SIG-M5 (cell line): ENCODE data around the gene GSTA2.
"Not testable (repeated sequence)": the region's sequence is repeated elsewhere in the genome, so short reads cannot be mapped to it uniquely, and the experiment has no call there.

Experiments
- DNase-seq: peaks from one replicate; lab custom pipeline; 2025; lab: John Stamatoyannopoulos, UW

GSTA2 gene

GRCh38 chr6:52763322-52763916 is at the start of gene GSTA2:
Gene GSTA2 (minus strand): TSS chr6:52763475. CDS start chr6:52757947, 5,528 bp downstream.
- not testable (repeated sequence) for DNase-seq

GRCh38 chr6:52809777-52810176 is 46.5 kb upstream of the GSTA2 start:
- not testable (repeated sequence) for DNase-seq

DNA sequence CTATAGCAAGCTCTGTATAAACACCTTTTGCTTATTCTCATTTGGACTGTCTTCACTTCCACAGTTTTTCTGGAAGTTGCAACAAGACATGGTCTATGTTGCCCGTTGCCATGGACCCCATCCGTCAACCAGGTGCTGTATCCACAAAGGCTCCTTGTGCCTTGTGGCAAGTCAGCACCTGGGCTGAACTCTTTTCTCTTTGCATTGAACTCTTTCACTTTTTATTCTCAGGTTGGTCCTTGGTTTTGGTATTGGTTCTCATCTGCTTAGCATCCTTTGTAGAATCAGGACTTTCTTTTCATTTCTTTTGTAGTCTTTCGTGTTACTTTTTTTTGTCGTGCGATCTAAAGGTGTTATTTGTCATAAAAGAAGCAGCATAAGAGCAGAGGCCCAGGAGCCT is 45.4 kb upstream of the GSTA2 start:
- DNase-seq = no peak

GRCh38 chr6:52803668-52804255 is 40.5 kb upstream of the GSTA2 start, which contains the start of gene GSTA1:
Gene GSTA1 (minus strand): TSS chr6:52803816. CDS start chr6:52799267, 4,549 bp downstream.
- DNase-seq = not testable (repeated sequence)

DNA sequence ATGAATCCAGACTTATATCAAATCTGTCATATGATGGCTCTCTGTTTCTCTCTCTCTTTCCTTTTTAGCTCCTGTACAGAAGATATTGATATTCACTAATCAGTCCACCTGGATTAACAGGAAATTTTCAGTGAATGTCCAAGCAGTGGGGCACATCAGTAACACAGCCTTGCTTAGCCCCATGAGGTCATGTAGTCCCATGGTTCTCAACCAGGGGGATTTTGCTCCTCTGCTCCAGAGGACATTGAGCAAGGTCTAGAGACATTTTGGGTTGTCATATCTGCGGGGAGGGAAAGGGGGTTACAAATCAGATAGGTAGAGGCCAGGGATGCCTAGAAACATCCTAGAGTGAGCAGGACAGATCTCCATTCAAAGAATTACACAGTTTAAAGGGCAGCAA is 39.5 kb upstream of the GSTA2 start:
- DNase-seq = no peak

- DNase-seq = no peak
These were observed 38.0 kb upstream of the GSTA2 start for GRCh38 chr6:52801188-52801841.

GRCh38 chr6:52799272-52799671 is 36.0 kb upstream of the GSTA2 start:
- DNase-seq = not testable (repeated sequence)

GRCh38 chr6:52794366-52794765 is 31.1 kb upstream of the GSTA2 start:
- DNase-seq = not testable (repeated sequence)

- no peak for DNase-seq
These were observed 27.6 kb upstream of the GSTA2 start for GRCh38 chr6:52790861-52791260.

DNA sequence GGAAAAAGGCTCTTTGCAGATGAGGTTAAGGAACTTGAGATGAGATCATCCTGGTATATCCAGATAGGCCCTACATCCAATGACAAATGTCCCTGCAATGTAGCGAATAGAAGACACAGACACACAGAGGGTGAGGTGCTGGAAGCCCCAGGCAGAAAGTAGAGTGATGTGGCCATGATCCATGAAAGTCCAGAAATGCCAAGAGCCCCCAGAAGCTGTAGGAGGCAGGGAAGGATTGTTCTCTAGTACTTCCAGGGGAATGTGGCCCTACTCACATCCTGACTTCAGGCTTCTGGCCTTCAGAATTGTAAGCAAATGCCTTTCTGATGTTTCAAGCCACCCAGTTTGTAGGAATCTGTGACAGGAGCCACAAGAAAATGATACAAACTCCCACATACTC is 26.4 kb upstream of the GSTA2 start:
- not testable (repeated sequence) for DNase-seq

- no peak for DNase-seq
These were observed 25.2 kb upstream of the GSTA2 start for GRCh38 chr6:52788478-52788877.

GRCh38 chr6:52787917-52788316 is 24.6 kb upstream of the GSTA2 start:
- DNase-seq = no peak

- DNase-seq = no peak
These were observed 23.1 kb upstream of the GSTA2 start for GRCh38 chr6:52786249-52786956.

DNA sequence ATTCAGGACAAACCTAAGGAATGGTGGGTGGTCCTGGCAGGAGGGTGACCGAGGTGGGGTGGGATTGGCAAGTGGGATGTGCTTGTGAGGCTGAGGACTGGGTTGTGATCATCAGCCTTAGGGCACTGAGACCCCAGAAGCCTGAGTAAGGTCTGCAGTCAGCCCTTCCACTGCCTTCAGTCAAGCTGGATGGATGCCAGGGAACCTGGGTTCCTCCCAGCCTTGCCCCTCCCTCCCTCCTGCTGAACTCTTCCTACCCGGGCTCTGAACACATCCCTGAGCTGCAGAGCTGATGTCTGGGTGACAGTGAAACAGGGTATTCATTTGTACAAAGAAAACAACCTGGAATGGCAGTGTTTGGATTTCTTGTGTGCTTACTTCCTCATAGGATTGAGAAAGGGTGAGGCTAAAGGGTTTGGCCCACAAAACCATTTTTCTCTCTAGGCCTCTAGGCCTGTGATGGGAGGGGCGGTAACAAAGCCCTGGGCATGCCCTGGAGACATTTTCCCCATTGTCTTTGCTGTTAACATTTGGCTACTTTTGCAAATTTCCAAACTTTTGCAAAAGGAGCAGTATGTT is 19.5 kb upstream of the GSTA2 start:
- not testable (repeated sequence) for DNase-seq

GRCh38 chr6:52782209-52782608 is 18.9 kb upstream of the GSTA2 start:
- DNase-seq = not testable (repeated sequence)

GRCh38 chr6:52779237-52779636 is 16.0 kb upstream of the GSTA2 start:
- DNase-seq = no peak

DNA sequence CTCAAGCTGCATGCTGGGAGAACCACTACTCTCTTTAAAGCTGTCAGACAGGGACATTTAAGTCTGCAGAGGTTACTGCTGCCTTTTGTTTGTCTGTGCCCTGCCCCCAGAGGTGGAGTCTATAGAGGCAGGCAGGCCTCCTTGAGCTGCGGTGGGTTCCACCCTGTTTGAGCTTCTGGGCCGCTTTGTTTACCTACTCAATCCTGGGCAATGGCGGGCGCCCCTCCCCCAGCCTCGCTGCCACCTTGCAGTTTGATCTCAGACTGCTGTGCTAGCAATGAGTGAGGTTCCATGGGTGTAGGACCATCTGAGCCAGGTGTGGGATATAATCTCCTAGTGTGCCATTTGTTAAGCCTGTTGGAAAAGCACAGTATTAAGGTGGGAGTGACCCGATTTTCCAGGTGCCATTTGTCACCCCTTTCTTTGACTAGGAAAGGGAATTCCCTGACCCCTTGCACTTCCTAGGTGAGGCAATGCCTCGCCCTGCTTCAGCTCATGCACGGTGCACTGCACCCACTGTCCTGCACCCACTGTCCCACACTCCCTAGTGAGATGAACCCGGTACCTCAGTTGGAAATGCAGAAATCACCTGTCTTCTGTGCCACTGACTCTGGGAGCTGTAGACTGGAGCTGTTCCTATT is 13.6 kb upstream of the GSTA2 start:
- not testable (repeated sequence) for DNase-seq

DNA sequence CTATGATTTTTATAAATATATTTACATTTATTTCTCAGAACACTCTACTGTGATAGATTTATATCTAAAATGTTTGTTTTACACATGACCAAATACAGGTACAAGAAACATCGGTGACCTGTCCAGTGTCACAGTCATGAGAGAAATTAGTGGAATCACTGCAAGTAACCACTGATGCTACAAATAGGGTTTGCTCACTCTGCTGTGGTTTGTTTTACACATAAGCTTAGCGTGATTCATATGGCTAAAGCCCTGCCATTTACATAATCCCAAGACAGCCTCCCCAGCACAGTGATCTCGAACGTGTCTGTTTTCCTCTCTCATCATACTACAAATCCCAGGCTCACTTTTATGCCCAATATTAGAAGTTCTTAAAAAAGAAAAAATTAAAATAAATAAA is 6.1 kb upstream of the GSTA2 start:
- not testable (repeated sequence) for DNase-seq

- DNase-seq = not testable (repeated sequence)
These were observed 4.4 kb upstream of the GSTA2 start for GRCh38 chr6:52767658-52768057.

- not testable (repeated sequence) for DNase-seq
These were observed 1.4 kb downstream of the GSTA2 start for GRCh38 chr6:52761673-52762491.
